ENCODE data around the gene PFN3. TPM values are rescaled to one million over a fixed set of nuclear protein-coding genes. Genes with fewer than 3 reads are reported as not detected.

The PFN3 gene
- total RNA-seq, 4 donors from 2014 or later, result not detected

DNA sequence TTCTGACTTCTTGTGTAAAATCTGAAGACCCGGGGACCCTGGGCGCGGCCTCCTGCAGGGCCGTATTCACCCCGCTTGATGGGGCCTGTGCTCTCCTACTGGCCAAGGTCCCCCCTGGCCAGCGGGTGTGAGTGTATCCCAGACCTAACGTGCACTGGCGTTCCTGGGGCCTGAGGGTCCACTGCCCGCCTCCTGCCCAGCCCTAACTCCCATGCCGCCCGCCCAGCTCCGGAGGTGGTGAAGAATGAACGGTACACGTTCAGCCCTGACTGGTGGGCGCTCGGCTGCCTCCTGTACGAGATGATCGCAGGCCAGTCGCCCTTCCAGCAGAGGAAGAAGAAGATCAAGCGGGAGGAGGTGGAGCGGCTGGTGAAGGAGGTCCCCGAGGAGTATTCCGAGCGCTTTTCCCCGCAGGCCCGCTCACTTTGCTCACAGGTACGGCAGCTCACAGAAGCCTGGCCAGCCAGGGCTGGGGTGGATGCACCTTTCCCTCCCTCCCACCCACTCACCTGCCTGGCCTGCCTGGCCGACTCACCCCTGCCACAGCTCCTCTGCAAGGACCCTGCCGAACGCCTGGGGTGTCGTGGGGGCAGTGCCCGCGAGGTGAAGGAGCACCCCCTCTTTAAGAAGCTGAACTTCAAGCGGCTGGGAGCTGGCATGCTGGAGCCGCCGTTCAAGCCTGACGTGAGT is 35.5 kb upstream of the PFN3 start:
- no peak for DNase-seq (ENCODE audit: low spot score)
- no peak for ATAC-seq (ENCODE audit: low FRiP score)
- TF ChIP-seq CTCF (IDR thresholded peaks at IDR 0.05), result no peak

DNA sequence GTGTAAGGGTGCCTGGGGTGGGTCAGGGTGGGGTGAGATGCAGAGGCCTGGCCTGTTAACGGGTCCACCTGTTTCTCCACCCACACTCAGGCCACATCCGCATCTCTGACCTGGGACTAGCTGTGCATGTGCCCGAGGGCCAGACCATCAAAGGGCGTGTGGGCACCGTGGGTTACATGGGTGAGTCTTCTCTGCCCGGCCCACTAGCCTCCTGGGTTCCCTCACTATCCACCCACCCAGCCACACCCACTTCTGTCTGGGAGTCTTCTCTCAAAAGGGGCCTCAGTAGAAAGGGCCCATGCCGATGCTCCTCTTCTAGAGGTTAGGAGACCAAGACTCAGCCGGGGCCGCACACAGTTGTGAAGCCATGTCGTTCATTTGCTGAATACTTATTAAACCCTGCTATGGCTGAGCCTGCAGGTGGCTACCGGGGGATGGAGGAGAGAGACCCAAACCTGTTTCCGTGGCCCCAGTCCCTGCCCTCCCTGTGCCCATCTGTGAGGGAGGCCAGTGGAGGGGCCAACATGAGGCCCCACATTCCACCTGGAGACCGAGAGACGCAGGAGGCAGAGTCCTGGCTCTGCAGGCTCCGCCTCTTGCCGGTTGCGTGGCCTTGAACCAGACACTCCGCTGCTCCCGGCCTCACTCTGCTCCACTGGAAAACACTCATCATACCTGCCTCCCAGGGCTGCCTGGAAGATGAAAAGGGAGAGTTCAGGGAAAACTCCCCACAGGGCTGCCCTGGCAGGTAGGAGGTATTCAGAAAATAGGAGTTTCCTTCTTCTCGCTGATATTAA is 34.7 kb upstream of the PFN3 start:
- no peak for TF ChIP-seq CTCF (IDR thresholded peaks at IDR 0.05)
- no peak for DNase-seq (ENCODE audit: low spot score)
- no peak for ATAC-seq (ENCODE audit: low FRiP score)

DNA sequence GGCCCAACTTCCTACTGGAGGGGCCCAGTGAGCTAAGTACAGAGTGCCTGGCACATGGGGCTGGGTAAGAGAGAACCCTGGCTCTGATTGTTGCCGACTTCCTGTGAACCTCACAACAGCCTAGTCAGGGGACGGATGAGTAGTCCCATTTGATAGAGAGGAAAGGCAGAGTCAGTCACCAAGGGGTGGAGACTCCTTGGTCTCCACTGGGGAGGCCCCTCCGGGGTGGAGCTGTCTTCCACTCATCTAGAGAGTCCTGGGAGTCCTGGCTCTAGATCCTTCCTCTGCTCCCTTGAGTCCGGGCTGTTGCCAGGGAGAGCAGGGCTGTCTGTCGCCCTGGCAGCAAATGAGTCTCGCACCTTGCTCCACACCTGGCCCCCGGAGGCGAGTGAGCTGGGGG is 34.0 kb upstream of the PFN3 start:
- TF ChIP-seq CTCF (IDR thresholded peaks at IDR 0.05), result no peak
- ATAC-seq (ENCODE audit: low FRiP score) (no peak), DNase-seq (ENCODE audit: low spot score) (no peak)

DNA sequence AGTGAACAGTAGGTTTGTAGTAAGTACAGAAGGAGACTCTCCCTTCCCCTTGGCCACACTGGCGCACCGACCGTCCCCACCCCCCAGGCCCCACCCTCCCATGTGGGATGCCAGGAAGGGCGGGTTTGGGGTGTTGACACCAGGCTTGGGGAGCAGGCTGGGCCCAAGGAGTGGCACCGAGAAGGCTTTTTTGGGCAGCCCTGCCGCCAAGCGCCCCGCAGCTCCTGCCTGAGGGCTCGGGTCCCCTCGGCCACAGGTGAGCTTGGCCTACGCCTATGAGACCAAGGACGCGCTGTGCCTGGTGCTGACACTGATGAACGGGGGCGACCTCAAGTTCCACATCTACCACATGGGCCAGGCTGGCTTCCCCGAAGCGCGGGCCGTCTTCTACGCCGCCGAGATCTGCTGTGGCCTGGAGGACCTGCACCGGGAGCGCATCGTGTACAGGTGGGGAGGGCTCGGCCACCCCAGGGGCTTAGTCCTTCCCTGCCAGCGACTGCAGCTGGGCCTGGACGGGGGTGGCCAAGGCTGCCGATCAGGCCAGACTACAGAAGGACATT is 33.3 kb upstream of the PFN3 start:
- TF ChIP-seq CTCF (IDR thresholded peaks at IDR 0.05), result no peak
- ATAC-seq (ENCODE audit: low FRiP score), result no peak
- no peak for DNase-seq (ENCODE audit: low spot score)

GRCh38 chr5:177432839-177433657 is 32.6 kb upstream of the PFN3 start:
- TF ChIP-seq CTCF (IDR thresholded peaks at IDR 0.05), result no peak
- ATAC-seq (ENCODE audit: low FRiP score), result no peak
- no peak for DNase-seq (ENCODE audit: low spot score)

GRCh38 chr5:177432143-177432838 is 31.8 kb upstream of the PFN3 start:
- no peak for TF ChIP-seq CTCF (IDR thresholded peaks at IDR 0.05)

More at GRCh38 chr5:177432143-177432838, 31.8 kb upstream of the PFN3 start:
- no peak for DNase-seq (ENCODE audit: low spot score)
- no peak for ATAC-seq (ENCODE audit: low FRiP score)
